GM23248 (cell line): ENCODE results near the gene GRIA4. TPM values are rescaled to one million over a fixed set of nuclear protein-coding genes. Genes with fewer than 3 reads are reported as not detected.

Experiments
- DNase-seq: peaks from one replicate; pipeline ENCODE4 v3.0.0-alpha.2; 2015
- H2AFZ ChIP-seq: fragments of 200-600 bp; sonication (generic); 2 replicates; pipeline ENCODE4 v1.6.1; 2016; ENCODE audit warnings: antibody characterized with exemption
- H3F3A ChIP-seq: fragments of 200-600 bp; sonication (generic); 2 replicates; pipeline ENCODE4 v1.6.1; 2016; ENCODE audit warnings: mild to moderate bottlenecking, antibody characterized with exemption, mixed run types; ENCODE audit not compliant: insufficient read depth
- H3K27ac ChIP-seq: fragments of 200-600 bp; sonication (generic); 2 replicates; pipeline ENCODE4 v1.5.1; 2016; ENCODE audit warnings: mild to moderate bottlenecking
- H3K27me3 ChIP-seq: fragments of 200-600 bp; sonication (generic); replicated peaks from 2 replicates; pipeline ENCODE4 v1.6.1; 2016; ENCODE audit warnings: mild to moderate bottlenecking; ENCODE audit not compliant: insufficient read depth
- H3K36me3 ChIP-seq: fragments of 200-600 bp; sonication (generic); 2 replicates; pipeline ENCODE4 v1.6.1; 2016; ENCODE audit warnings: low read depth, mild to moderate bottlenecking
- H3K4me1 ChIP-seq: fragments of 200-600 bp; sonication (generic); 2 replicates; pipeline ENCODE4 v1.6.1; 2016; ENCODE audit warnings: mild to moderate bottlenecking; ENCODE audit not compliant: insufficient read depth
- H3K4me2 ChIP-seq: fragments of 200-600 bp; sonication (generic); one replicate; pipeline ENCODE4 v1.6.1; 2016; ENCODE audit warnings: mild to moderate bottlenecking; ENCODE audit not compliant: unreplicated experiment
- H3K4me3 ChIP-seq: fragments of 200-600 bp; sonication (generic); 2 replicates; pipeline ENCODE4 v1.5.1; 2016; ENCODE audit warnings: mild to moderate bottlenecking
- H3K79me2 ChIP-seq: fragments of 200-600 bp; sonication (generic); 2 replicates; pipeline ENCODE4 v1.6.1; 2016; ENCODE audit warnings: mild to moderate bottlenecking; ENCODE audit not compliant: insufficient read depth
- H3K9ac ChIP-seq: fragments of 200-600 bp; sonication (generic); 2 replicates; pipeline ENCODE4 v1.6.1; 2016; ENCODE audit warnings: mild to moderate bottlenecking
- H3K9me2 ChIP-seq: fragments of 200-600 bp; sonication (generic); 2 replicates; pipeline ENCODE4 v1.6.1; 2016; ENCODE audit warnings: mixed run types, mild to moderate bottlenecking, moderate library complexity; ENCODE audit not compliant: insufficient read depth
- H3K9me3 ChIP-seq: fragments of 200-600 bp; sonication (generic); one replicate; pipeline ENCODE4 v1.6.1; 2017; ENCODE audit warnings: low read depth
- H4K20me1 ChIP-seq: fragments of 200-600 bp; sonication (generic); 2 replicates; pipeline ENCODE4 v1.6.0; 2016; ENCODE audit not compliant: insufficient read depth
- EZH2 ChIP-seq: fragments of 200-600 bp; sonication (generic); IDR thresholded peaks from 2 replicates; pipeline ENCODE4 v1.6.1; 2018; ENCODE audit warnings: antibody characterized with exemption, mild to moderate bottlenecking; ENCODE audit not compliant: insufficient read depth, poor library complexity, severe bottlenecking
- EZH2phosphoT487 ChIP-seq: fragments of 200-600 bp; sonication (generic); IDR thresholded peaks from 2 replicates; pipeline ENCODE4 v1.6.1; 2018; ENCODE audit warnings: antibody characterized with exemption, moderate library complexity, mild to moderate bottlenecking, low read depth; ENCODE audit not compliant: insufficient read depth
- WGBS, 2 experiments: methylation state at CpG; one replicate each; pipeline ENCODE4 v1.1.6; 2015 to 2017; ENCODE audit warnings: low lambda C conversion rate in 2 of 2, low coverage in 1 of 2; ENCODE audit errors: missing lambda C conversion rate in 2 of 2; 5-methylcytosine and 5-hydroxymethylcytosine counted together
- in situ Hi-C: fragments of 300-500 bp; cut with MboI; formaldehyde crosslinking; loops from 2 replicates; pipeline ENCODE4 v1.15.0; 2020
- polyA plus RNA-seq: library from polyadenylated mRNA; unstranded; fragments of >200 nt; fragmentation: Nextera tagmentation; extraction: Ambion mirVana; gene quantifications from 2 replicates; pipeline ENCODE4 v1.2.1, GENCODE V29; 2016
- total RNA-seq: library from RNA; depleted of rRNA; stranded (reverse); fragments of >200 nt; shearing (Covaris generic); gene quantifications from 2 replicates; pipeline ENCODE4 v1.2.3, GENCODE V29; 2014

The GRIA4 gene
- total and polyA plus RNA-seq, 2 experiments from 2014 or later: not detected

DNA sequence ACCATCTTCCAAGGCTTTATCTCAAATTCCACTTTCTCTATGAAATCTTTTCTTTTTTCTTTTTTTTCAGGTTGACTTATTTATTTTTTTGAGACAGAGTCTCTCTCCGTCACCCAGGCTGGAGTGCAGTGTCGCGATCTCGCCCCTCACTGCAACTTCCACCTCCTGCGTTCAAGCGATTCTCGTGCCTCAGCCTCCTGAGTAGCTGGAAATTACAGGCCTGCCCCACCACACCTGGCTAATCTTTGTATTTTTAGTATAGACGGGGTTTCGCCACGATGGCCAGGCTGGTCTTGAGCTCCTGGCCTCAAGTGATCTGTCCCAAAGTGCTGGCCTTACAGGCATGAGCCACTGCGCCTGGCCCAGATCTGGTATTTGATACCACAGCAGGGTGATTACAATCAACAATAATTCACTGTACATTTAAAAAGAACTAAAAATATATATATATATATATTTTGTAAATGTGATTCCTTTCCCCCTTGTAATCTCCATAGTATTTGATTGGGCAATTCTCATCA, 290.7 kb downstream of the GRIA4 start:
- Histone ChIP-seq H3K4me3 (no peak overlapping the region), H4K20me1 (no peaks in the 10 kb centered on the region), H3K79me2 (no peaks in the 10 kb centered on the region), H3K9me3 (no peaks in the 10 kb centered on the region), H3F3A (no peaks in the 10 kb centered on the region), H3K4me1 (no peaks in the 10 kb centered on the region), H3K36me3 (no peaks in the 10 kb centered on the region), H3K4me2 (no peak overlapping the region), H3K9ac (no peak overlapping the region), H2AFZ (no peak overlapping the region), H3K27ac (no peak overlapping the region), H3K27me3 (no peaks in the 10 kb centered on the region), H3K9me2 (no peaks in the 10 kb centered on the region)
- DNase-seq: no peak
- TF ChIP-seq EZH2phosphoT487: no peak
- no peak for TF ChIP-seq EZH2
- in situ Hi-C loops: no loop called here
- WGBS, 2 experiments: 71 to 75% methylated on average over 11 of the region's 11 CpGs

DNA sequence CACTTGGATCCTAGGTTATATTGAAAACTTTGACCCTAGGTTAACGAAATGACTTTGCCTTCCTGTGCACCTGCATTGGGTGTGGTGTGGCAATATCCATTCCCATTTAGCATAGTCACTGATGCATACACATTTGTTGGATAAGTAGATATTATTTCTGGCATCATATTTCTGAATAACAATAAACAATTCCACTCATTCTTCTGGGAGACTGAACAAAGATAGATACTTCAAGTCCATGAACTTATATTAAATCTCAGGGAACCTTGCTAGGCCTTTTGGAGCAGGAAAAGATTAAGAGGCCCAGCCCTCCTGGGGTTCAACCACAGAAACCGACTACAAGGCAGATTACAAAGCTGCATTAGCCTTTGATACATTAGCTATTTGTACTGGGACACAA, 293.2 kb downstream of the GRIA4 start:
- in situ Hi-C loops: no loop called here
- Histone ChIP-seq H3K27ac (no peak overlapping the region), H4K20me1 (no peaks in the 10 kb centered on the region), H3K36me3 (no peaks in the 10 kb centered on the region), H3K4me2 (no peak overlapping the region), H3K4me1 (no peaks in the 10 kb centered on the region), H3K9me3 (no peaks in the 10 kb centered on the region), H3K4me3 (no peak overlapping the region), H3F3A (no peaks in the 10 kb centered on the region), H3K79me2 (no peaks in the 10 kb centered on the region), H2AFZ (no peak overlapping the region), H3K9me2 (no peaks in the 10 kb centered on the region), H3K27me3 (no peaks in the 10 kb centered on the region), H3K9ac (no peak overlapping the region)
- 26 to 31% methylated on average over 2 of the region's 2 CpGs for WGBS, 2 experiments
- no peak for DNase-seq
- TF ChIP-seq EZH2phosphoT487 (no peak), EZH2 (no peak)

DNA sequence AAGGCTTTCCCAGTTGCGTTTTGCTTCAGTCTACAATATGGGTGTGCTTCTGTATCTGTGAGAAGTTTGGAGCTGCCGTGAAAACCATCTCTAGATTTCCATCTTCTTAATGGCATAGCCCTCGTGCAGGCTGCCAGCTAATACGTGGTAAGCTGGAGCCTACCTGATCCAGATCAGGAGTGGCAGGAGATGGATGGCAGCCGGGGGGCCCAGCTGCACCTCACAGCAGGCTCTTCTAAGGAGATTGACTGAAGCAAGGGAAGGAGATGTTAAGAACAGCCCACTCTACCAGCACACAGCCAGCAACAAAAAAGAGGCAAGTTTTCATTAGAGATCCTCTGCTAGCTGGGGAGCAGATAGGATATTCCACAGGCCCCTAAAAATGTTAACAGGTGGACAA, 296.6 kb downstream of the GRIA4 start:
- DNase-seq: no peak
- no peaks in the 10 kb centered on the region for H3K27me3 ChIP-seq
- no peak overlapping the region for H3K9ac ChIP-seq
- no peak overlapping the region for H3K4me3 ChIP-seq
- in situ Hi-C loops: no loop called here
- no peaks in the 10 kb centered on the region for H3K4me1 ChIP-seq
- no peak overlapping the region for H3K4me2 ChIP-seq
- 39% methylated on average over 5 of the region's 5 CpGs for WGBS, 2 experiments
- no peaks in the 10 kb centered on the region for H3K36me3 ChIP-seq
- H3K9me3 ChIP-seq: no peaks in the 10 kb centered on the region
- no peaks in the 10 kb centered on the region for H3F3A ChIP-seq
- TF ChIP-seq EZH2: no peak
- TF ChIP-seq EZH2phosphoT487: no peak
- no peaks in the 10 kb centered on the region for H3K9me2 ChIP-seq
- no peaks in the 10 kb centered on the region for H4K20me1 ChIP-seq
- no peak overlapping the region for H2AFZ ChIP-seq
- H3K27ac ChIP-seq: no peak overlapping the region
- H3K79me2 ChIP-seq: no peaks in the 10 kb centered on the region

DNA sequence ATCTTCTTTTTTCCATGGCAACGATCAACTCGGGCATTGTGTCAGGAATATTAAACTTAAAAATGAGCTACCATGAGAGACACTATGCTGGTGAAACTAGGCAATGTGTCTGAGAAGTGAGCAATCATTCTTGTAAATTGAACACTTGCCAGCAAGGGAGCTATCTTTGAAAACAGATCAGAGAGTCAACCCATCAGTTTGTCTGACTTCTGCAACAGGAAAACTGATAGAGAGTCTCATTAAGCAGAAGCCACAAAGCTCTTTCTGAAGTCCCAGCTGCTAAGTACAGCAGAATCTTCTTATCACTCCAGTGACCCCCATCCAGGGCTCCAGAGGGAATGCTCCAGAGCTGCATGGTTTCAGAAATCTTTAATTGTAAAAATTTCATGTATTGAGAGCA, 297.4 kb downstream of the GRIA4 start:
- in situ Hi-C loops: no loop called here
- Histone ChIP-seq H3K9me2 (no peaks in the 10 kb centered on the region), H3F3A (no peaks in the 10 kb centered on the region), H3K27me3 (no peaks in the 10 kb centered on the region), H3K9ac (no peak overlapping the region), H2AFZ (no peak overlapping the region), H3K4me2 (no peak overlapping the region), H3K27ac (no peak overlapping the region), H3K4me1 (no peaks in the 10 kb centered on the region), H3K36me3 (no peaks in the 10 kb centered on the region), H3K79me2 (no peaks in the 10 kb centered on the region), H4K20me1 (no peaks in the 10 kb centered on the region), H3K4me3 (no peak overlapping the region), H3K9me3 (no peaks in the 10 kb centered on the region)
- DNase-seq: no peak
- 23 to 32% methylated on average over 2 of the region's 2 CpGs for WGBS, 2 experiments
- TF ChIP-seq EZH2phosphoT487 (no peak), EZH2 (no peak)

DNA sequence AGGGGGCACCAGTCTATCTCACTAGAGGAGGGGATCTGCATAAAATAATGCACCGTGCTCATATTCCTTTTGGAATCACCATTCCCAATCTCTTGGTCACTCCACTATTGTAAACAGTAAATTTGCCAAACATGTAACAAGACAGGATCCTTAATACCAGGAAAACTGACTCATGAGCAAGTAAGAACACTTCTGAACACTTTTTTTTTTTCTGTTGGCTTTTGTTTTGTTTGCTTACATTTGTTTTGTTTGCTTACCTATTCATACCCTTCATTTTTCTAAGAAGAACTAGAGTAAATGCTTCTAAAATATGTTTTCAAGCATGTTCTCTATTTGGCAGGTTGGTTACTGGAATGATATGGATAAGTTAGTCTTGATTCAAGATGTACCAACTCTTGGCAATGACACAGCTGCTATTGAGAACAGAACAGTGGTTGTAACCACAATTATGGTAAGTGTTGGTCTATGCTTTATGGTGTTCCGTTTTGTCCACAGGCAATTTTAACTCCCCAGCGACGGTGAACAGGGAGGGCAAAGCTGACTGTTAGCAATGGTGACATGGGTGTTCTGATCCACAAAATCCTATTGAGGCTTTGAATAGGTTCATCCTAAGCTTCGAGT, 300.3 kb downstream of the GRIA4 start:
- H3K27ac ChIP-seq: no peak overlapping the region
- in situ Hi-C loops: no loop called here
- no peak overlapping the region for H2AFZ ChIP-seq
- H3K4me3 ChIP-seq: no peak overlapping the region
- H3K4me1 ChIP-seq: no peaks in the 10 kb centered on the region
- DNase-seq: no peak
- no peaks in the 10 kb centered on the region for H3K79me2 ChIP-seq
- no peaks in the 10 kb centered on the region for H3K9me2 ChIP-seq
- H3F3A ChIP-seq: no peaks in the 10 kb centered on the region
- no peaks in the 10 kb centered on the region for H3K9me3 ChIP-seq
- no peaks in the 10 kb centered on the region for H3K36me3 ChIP-seq
- 48 to 50% methylated on average over 5 of the region's 5 CpGs for WGBS, 2 experiments
- no peak overlapping the region for H3K4me2 ChIP-seq
- no peaks in the 10 kb centered on the region for H3K27me3 ChIP-seq
- no peaks in the 10 kb centered on the region for H4K20me1 ChIP-seq
- TF ChIP-seq EZH2 (no peak), EZH2phosphoT487 (no peak)
- H3K9ac ChIP-seq: no peak overlapping the region
